ENCODE data around the gene TRAF1. TPM values are rescaled to one million over a fixed set of nuclear protein-coding genes. Genes with fewer than 3 reads are reported as not detected.

The TRAF1 gene
- total RNA-seq (2021): 1.4 and 1.5 TPM in 2 replicates
- long read RNA-seq, full-length matches to known transcripts: 2 of 4 reads
- long read RNA-seq, partial matches to known transcripts: 0 of 4 reads
- long read RNA-seq, other reads (novel, unspliced or antisense): 2 of 4 reads

- peaks cover 12% of the 10 kb centered on the region for H3K27me3 Mint-ChIP-seq (ENCODE audit: low read depth)
- Histone ChIP-seq H3K9ac (ENCODE audit: extremely low read depth, insufficient read length, low read length) (no peak within 1 kb of the TSS), H4K5ac (ENCODE audit: insufficient read length, low read depth, low read length) (no peak within 1 kb of the TSS), H3K79me2 (ENCODE audit: insufficient read depth, low read length) (no peaks in the 10 kb centered on the region), H3T11ph (ENCODE audit: low read length) (no peak within 1 kb of the TSS), H2BK20ac (ENCODE audit: low read depth, low read length, poor library complexity, severe bottlenecking) (no peak within 1 kb of the TSS), H3K4me2 (ENCODE audit: insufficient read depth, insufficient read length, low read length) (no peak within 1 kb of the TSS), H3K18ac (ENCODE audit: insufficient read length, low read depth, low read length) (peak within 1 kb of the TSS; percentile 41), H2BK15ac (ENCODE audit: low read depth, low read length) (no peak within 1 kb of the TSS), H3K56ac (ENCODE audit: insufficient read length, low read depth, low read length) (no peak within 1 kb of the TSS), H4K91ac (ENCODE audit: insufficient read length, low read depth, low read length) (no peak within 1 kb of the TSS), H4K20me1 (ENCODE audit: control insufficient read depth, insufficient read depth, insufficient read length) (no peaks in the 10 kb centered on the region), H2AFZ (ENCODE audit: low read length) (no peak within 1 kb of the TSS), H3K23me2 (ENCODE audit: insufficient read length, low read depth, low read length, poor library complexity, severe bottlenecking) (peaks cover 10% of the 10 kb centered on the region), H2BK120ac (ENCODE audit: low read depth, low read length, poor library complexity, severe bottlenecking) (no peak within 1 kb of the TSS), H4K8ac (replicated peaks; ENCODE audit: insufficient read length, low read depth, low read length) (no peak within 1 kb of the TSS), H2AK5ac (ENCODE audit: insufficient read length, low read length) (no peak within 1 kb of the TSS), H3K4me1 (ENCODE audit: insufficient read depth, low read length) (peaks cover 4% of the 10 kb centered on the region; the same call in 1 of the 2 replicates), H3K79me1 (ENCODE audit: insufficient read depth, low read depth, low read length, poor library complexity, severe bottlenecking) (no peaks in the 10 kb centered on the region), H2BK5ac (ENCODE audit: insufficient read length, low read length) (no peak within 1 kb of the TSS), H3K23ac (ENCODE audit: insufficient read length, low read depth, low read length) (no peak within 1 kb of the TSS), H3K27ac (ENCODE audit: insufficient read length, low read depth, low read length) (no peak within 1 kb of the TSS), H3K27me3 (ENCODE audit: insufficient read depth, low read length) (no peaks in the 10 kb centered on the region), H3K4ac (ENCODE audit: low read depth, low read length) (no peak within 1 kb of the TSS), H3K14ac (ENCODE audit: insufficient read depth, low read length) (peak within 1 kb of the TSS; percentile 61), H2BK12ac (ENCODE audit: insufficient read length, low read depth, low read length) (no peak within 1 kb of the TSS), H3K9me3 (ENCODE audit: control insufficient read depth, low read depth, low read length) (no peaks in the 10 kb centered on the region)
- H3K4me3 Mint-ChIP-seq: no peak within 1 kb of the TSS; a peak in 1 of 5 replicates
- no peak for DNase-seq
- no peaks in the 10 kb centered on the region for H3K36me3 Mint-ChIP-seq (ENCODE audit: insufficient read depth in 1 of 3, low read depth in 3 of 3)
- H3K27ac Mint-ChIP-seq: no peak within 1 kb of the TSS; a peak in 1 of 7 replicates
- H3K9me3 Mint-ChIP-seq: no peaks in the 10 kb centered on the region
- TF ChIP-seq CTCF (conservative IDR thresholded peaks at IDR 0.05): no peak
- WGBS (ENCODE audit: extremely low coverage, insufficient read length, low lambda C conversion rate): no CpG with 5 or more reads among the region's 6 CpGs
- peaks cover 35 to 49% of the 10 kb centered on the region in 2 experiments for H3K4me1 Mint-ChIP-seq
These were observed at the start of gene TRAF1 for GRCh38 chr9:120926397-120926928. TRAF1 (minus strand) TSS chr9:120926796; CDS start chr9:120926075, 721 bp downstream.
